Right lobe of liver (tissue), 6 donors: ENCODE results near the gene PLA2G4C. TPM values are rescaled to one million over a fixed set of nuclear protein-coding genes. Genes with fewer than 3 reads are reported as not detected.

Experiments
- ATAC-seq, 4 donors: fragments of 200-7000 bp; cut with Tn5 transposase; one replicate each; pipeline ENCODE4 v1.9.1; 2020; ENCODE audit warnings: mild to moderate bottlenecking in 4 of 4, moderate library complexity in 4 of 4
- DNase-seq, 3 donors: peaks; one replicate each; pipeline ENCODE4 v3.0.0-alpha.2; 2020
- H3K27ac ChIP-seq, 3 donors: fragments of 200-600 bp; one replicate each; pipeline ENCODE4 v1.8.0; 2022
- H3K27me3 ChIP-seq, 2 donors: fragments of 200-600 bp; one replicate each; pipeline ENCODE4 v1.8.0; 2022
- H3K36me3 ChIP-seq, 4 donors: fragments of 200-600 bp; sonication (generic) in 1 of 4; one replicate each; pipeline versions ENCODE4 v1.5.1 to v1.8.0; 2017 to 2022; ENCODE audit warnings: control low read depth in 1 of 4
- H3K4me1 ChIP-seq, 4 donors: fragments of 200-600 bp; sonication (generic) in 1 of 4; one replicate each; pipeline versions ENCODE4 v1.5.1 to v1.8.0; 2017 to 2022; ENCODE audit warnings: control low read depth in 1 of 4
- H3K4me3 ChIP-seq, 3 donors: fragments of 200-600 bp; one replicate each; pipeline ENCODE4 v1.8.0; 2022
- H3K9me3 ChIP-seq, 4 donors: fragments of 200-600 bp; sonication (generic) in 1 of 4; one replicate each; pipeline versions ENCODE4 v1.5.1 to v1.8.0; 2017 to 2022; ENCODE audit warnings: control low read depth in 1 of 4
- POLR2A ChIP-seq: fragments of 450-650 bp; IDR thresholded peaks from one replicate; pipeline ENCODE4 v1.6.1; 2017; ENCODE audit warnings: antibody characterized with exemption, mild to moderate bottlenecking
- WGBS: methylation state at CpG from one replicate; pipeline ENCODE4 v1.1.6; 2018; ENCODE audit warnings: low coverage, low lambda C conversion rate; ENCODE audit not compliant: insufficient coverage; ENCODE audit errors: missing lambda C conversion rate; 5-methylcytosine and 5-hydroxymethylcytosine counted together
- intact Hi-C, 2 donors: fragments of 100-400 bp; cut with DNase I; formaldehyde crosslinking; loops; one replicate each; pipeline versions ENCODE4 v1.11.2 to v1.14.1; 2022
- total RNA-seq, 6 experiments: library from RNA; depleted of rRNA in 2 of 6; stranded (reverse); fragments of >200 nt in 2 of 6; fragmentation: NEBNext Ultra II Directional in 3 of 6; extraction: Animal tissue kit (Norgen Biotek cat#: 25700) in 3 of 6; gene quantifications; one replicate each; pipeline versions ENCODE4 v1.1.0 to v1.2.4, GENCODE V29; 2016 to 2023
- TF ChIP-seq, protein P1 (sequence below), 4 donors: fragments of 200-600 bp in 3 of 4; fragments of 450-650 bp in 1 of 4; IDR thresholded peaks; one replicate each; pipeline versions ENCODE4 v1.5.1 to v1.8.0; 2016 to 2022; ENCODE audit warnings: antibody characterized with exemption in 4 of 4, mild to moderate bottlenecking in 2 of 4
- donor health status: DM: no; HTN: yes; CAD: no.
- donor health status: DM: no; HTN: no; CAD: no.
- donor health status: DM: no; HTN: no; CAD: no.
- donor health status: DM: no; HTN: yes; CAD: no.
- donor health status: DM: no; HTN: yes; CAD: no.

PLA2G4C gene
- total RNA-seq, 6 experiments from 2014 or later: 3.8 to 29.7 (median 9.8) TPM

DNA sequence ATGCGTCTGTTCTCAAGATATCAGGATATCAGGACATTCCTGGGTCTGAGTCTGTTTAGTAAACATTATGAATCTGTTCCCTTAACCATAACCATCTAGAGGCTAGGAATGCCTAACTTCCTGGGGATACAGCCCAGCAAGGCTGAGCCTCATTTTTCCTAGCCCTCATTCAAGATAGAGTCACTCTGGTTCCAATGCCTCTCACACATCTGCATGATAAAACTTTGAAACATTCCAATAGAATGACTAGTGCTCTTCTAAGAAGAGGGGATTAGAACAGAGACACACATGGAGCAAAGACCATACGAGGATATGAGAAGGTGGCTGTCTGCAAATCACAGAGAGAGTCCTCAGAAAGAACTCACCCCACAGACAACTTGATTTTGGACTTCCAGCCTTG lies 46.1 kb downstream of the PLA2G4C start:
- ATAC-seq (no peak), DNase-seq (no peak)
- no peaks in the 10 kb centered on the region for H3K36me3 ChIP-seq
- intact Hi-C loops: no loop called here
- no peaks in the 10 kb centered on the region for H3K4me1 ChIP-seq
- TF ChIP-seq POLR2A: no peak
- TF ChIP-seq, protein P1, sequence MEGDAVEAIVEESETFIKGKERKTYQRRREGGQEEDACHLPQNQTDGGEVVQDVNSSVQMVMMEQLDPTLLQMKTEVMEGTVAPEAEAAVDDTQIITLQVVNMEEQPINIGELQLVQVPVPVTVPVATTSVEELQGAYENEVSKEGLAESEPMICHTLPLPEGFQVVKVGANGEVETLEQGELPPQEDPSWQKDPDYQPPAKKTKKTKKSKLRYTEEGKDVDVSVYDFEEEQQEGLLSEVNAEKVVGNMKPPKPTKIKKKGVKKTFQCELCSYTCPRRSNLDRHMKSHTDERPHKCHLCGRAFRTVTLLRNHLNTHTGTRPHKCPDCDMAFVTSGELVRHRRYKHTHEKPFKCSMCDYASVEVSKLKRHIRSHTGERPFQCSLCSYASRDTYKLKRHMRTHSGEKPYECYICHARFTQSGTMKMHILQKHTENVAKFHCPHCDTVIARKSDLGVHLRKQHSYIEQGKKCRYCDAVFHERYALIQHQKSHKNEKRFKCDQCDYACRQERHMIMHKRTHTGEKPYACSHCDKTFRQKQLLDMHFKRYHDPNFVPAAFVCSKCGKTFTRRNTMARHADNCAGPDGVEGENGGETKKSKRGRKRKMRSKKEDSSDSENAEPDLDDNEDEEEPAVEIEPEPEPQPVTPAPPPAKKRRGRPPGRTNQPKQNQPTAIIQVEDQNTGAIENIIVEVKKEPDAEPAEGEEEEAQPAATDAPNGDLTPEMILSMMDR (IDR thresholded peaks at IDR 0.05): no peak
- no peaks in the 10 kb centered on the region for H3K9me3 ChIP-seq
- 71% methylated on average over 2 of the region's 2 CpGs for WGBS
- no peak overlapping the region for H3K27ac ChIP-seq
- H3K4me3 ChIP-seq: no peak overlapping the region
- no peaks in the 10 kb centered on the region for H3K27me3 ChIP-seq

DNA sequence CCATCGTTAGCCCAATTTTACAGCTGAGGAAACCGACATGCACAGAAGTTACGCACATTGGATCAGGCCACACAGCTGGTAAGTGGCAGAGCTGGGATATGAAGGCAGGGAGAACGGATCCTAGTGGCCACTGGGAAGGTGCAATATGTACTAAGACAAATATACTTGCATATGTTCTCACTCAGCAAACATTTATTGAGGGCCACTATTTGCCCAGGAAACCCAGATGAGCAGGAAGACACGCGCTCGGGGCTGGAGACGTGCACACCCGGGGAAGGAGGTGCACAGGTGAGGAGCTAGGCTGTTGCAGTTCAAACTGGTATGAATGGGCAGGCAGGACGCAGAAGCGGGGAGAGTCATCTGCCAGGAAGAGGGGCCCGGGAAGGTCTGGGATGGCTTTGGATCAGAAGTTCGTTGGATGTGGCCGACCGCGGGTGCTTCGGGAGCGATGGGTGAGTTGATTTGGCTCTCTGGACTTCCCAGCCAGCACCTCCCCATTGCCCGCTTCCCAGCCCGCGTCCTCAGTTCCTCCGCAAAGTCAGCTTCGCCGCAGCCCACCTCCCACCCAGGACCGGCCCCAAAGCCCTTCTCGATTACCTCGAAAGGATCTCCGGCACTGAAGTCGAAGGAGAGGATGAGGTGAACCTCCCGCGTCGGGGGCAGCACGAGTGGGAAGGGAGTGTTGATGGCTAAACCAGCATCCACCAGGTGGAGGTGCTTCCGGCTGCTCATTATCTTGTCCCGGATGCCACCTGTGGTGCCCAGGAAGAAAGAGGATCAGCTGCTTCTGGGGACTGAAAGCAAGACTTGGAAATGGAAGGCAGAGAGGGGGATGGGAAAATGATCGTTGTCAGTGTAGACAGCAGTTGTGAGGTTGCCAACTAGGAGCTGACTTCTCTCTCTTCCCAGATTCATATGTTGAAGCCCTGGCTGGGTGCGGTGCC lies 48.9 kb downstream of the PLA2G4C start:
- WGBS: 52% methylated on average over 23 of the region's 37 CpGs
- Histone ChIP-seq H3K27me3 (no peaks in the 10 kb centered on the region), H3K9me3 (no peaks in the 10 kb centered on the region), H3K4me1 (no peaks in the 10 kb centered on the region), H3K36me3 (no peaks in the 10 kb centered on the region), H3K4me3 (no peak overlapping the region), H3K27ac (no peak overlapping the region)
- intact Hi-C loops: no loop called here
- ATAC-seq (no peak), DNase-seq (no peak)
- TF ChIP-seq POLR2A: no peak
- TF ChIP-seq, protein P1 (IDR thresholded peaks at IDR 0.05): no peak

DNA sequence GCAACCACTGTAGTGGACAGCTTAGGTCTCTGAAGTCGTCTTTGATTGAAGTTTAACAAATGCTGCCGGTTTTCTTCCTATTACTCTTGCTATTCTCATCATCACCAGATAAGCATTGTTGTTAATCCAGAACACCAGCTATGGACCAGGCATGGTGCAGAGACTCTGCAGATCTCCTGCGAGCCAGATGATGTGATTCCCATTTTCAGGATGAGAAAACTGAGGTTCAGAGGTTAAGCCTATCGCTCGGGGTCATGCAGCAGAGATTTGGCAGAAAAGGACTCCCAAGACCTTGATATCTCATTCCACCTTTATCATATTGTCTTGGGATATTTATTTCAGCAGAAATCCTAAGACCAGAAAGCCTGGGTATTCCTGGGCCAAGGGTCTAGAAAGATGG lies 50.2 kb downstream of the PLA2G4C start:
- no peaks in the 10 kb centered on the region for H3K36me3 ChIP-seq
- TF ChIP-seq, protein P1 (IDR thresholded peaks at IDR 0.05): no peak
- no peak for TF ChIP-seq POLR2A
- H3K4me1 ChIP-seq: no peaks in the 10 kb centered on the region
- H3K4me3 ChIP-seq: no peak overlapping the region
- DNase-seq: no peak
- WGBS: 81% methylated on average over 5 of the region's 5 CpGs
- no peak overlapping the region for H3K27ac ChIP-seq
- no peak for ATAC-seq
- H3K9me3 ChIP-seq: no peaks in the 10 kb centered on the region
- H3K27me3 ChIP-seq: no peaks in the 10 kb centered on the region
- intact Hi-C loops: no loop called here

DNA sequence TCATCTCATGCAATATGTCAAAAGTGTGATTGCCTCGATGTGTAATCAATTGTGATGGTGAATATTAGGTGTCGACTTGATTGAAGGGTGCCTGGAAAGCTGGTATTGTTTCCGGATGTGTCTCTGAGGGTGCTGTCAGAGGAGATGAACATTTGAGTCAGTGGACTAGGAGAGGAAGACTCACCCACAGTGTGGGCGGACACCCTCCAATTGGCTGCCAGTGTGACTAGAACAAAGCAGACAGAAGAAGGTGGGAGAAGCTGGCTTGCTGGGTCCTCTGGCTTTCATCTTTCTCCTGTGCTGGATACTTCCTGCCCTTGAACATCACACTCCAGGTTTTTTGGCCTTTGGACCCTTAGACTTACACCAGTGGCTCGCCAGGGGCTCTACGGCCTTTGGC lies 51.3 kb downstream of the PLA2G4C start:
- H3K4me3 ChIP-seq: no peak overlapping the region
- intact Hi-C loops: no loop called here
- no peak for DNase-seq
- H3K27ac ChIP-seq: no peak overlapping the region
- no peaks in the 10 kb centered on the region for H3K27me3 ChIP-seq
- whole genome bisulfite sequencing: 78% methylated on average over 5 of the region's 6 CpGs
- no peak for TF ChIP-seq POLR2A
- TF ChIP-seq, protein P1 (IDR thresholded peaks at IDR 0.05): no peak
- ATAC-seq: no peak
- no peaks in the 10 kb centered on the region for H3K9me3 ChIP-seq
- no peaks in the 10 kb centered on the region for H3K36me3 ChIP-seq
- no peaks in the 10 kb centered on the region for H3K4me1 ChIP-seq
